SK-N-SH (cell line): ENCODE measurements around the gene GSTT2.

Experiments used
- EP300 ChIP-seq, 2 experiments: IDR thresholded peaks; 2 replicates each; pipeline versions ENCODE4 v1.4.0 to v1.6.1; 2012; ENCODE audit warnings: borderline replicate concordance in 1 of 2, low read depth in 1 of 2, low read length in 1 of 2
- EZH2phosphoT487 ChIP-seq: fragments of 200-600 bp; sonication (generic); IDR thresholded peaks from 2 replicates; pipeline ENCODE4 v1.6.1; 2017; ENCODE audit warnings: low read depth, mixed run types, mild to moderate bottlenecking, antibody characterized with exemption, moderate library complexity, borderline replicate concordance
- FOXM1 ChIP-seq: IDR thresholded peaks from 2 replicates; pipeline ENCODE4 v1.4.0; 2012; ENCODE audit warnings: low read depth, mild to moderate bottlenecking
- MEF2A ChIP-seq: IDR thresholded peaks from 2 replicates; pipeline ENCODE4 v1.4.0; 2012; ENCODE audit warnings: low read depth, borderline replicate concordance
- POLR2AphosphoS5 ChIP-seq: IDR thresholded peaks from 2 replicates; pipeline ENCODE4 v1.6.1; 2012; ENCODE audit warnings: low read depth, low read length
- RAD21 ChIP-seq: IDR thresholded peaks from 2 replicates; pipeline ENCODE4 v1.6.1; 2012; ENCODE audit warnings: mild to moderate bottlenecking, low read length
- TEAD4 ChIP-seq: IDR thresholded peaks from 2 replicates; pipeline ENCODE4 v1.4.0; 2012; ENCODE audit warnings: mild to moderate bottlenecking, borderline replicate concordance; ENCODE audit not compliant: insufficient read depth
- YY1 ChIP-seq: IDR thresholded peaks from 2 replicates; pipeline ENCODE4 v1.4.0; 2012; ENCODE audit warnings: low read depth, mild to moderate bottlenecking
- TF ChIP-seq, protein P1 (sequence below): fragments of 200-600 bp; sonication (generic); IDR thresholded peaks from 2 replicates; pipeline ENCODE4 v1.6.1; 2017; ENCODE audit warnings: antibody characterized with exemption, mild to moderate bottlenecking, moderate library complexity
- TF ChIP-seq, protein P2 (sequence below): IDR thresholded peaks from 2 replicates; pipeline ENCODE4 v1.4.0; 2012; ENCODE audit warnings: low read depth, borderline replicate concordance
- TF ChIP-seq, protein P3 (sequence below): IDR thresholded peaks from 2 replicates; pipeline ENCODE4 v1.4.0; 2012; ENCODE audit warnings: low read depth, borderline replicate concordance

DNA sequence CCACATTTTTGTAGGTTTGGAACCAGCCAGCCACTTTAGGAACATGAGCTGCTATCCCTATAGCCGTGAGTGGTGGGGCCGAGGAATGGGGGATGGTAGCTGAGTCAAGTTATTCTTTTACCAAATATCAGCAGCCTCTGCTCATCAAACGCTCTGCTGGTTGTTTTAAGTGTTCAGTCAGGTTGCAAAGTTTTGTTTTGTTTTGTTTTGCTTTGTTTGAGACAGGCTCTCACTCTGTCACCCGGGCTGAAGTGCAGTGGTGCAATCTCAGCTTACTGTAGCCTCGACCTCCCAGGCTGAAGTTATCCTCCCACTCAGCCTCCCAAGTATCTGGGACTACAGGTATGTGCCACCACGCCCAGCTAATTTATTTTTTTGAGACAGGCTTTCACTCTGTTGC is 45.5 kb downstream of the GSTT2 start:
- TF ChIP-seq FOXM1 (no peak), EZH2phosphoT487 (no peak), TEAD4 (no peak), MEF2A (no peak), YY1 (no peak), RAD21 (no peak), POLR2AphosphoS5 (no peak), EP300 (IDR thresholded peaks at IDR 0.05; ENCODE audit: borderline replicate concordance in 1 of 2, low read depth in 1 of 2, low read length in 1 of 2) (no peak)
- TF ChIP-seq, protein P1, sequence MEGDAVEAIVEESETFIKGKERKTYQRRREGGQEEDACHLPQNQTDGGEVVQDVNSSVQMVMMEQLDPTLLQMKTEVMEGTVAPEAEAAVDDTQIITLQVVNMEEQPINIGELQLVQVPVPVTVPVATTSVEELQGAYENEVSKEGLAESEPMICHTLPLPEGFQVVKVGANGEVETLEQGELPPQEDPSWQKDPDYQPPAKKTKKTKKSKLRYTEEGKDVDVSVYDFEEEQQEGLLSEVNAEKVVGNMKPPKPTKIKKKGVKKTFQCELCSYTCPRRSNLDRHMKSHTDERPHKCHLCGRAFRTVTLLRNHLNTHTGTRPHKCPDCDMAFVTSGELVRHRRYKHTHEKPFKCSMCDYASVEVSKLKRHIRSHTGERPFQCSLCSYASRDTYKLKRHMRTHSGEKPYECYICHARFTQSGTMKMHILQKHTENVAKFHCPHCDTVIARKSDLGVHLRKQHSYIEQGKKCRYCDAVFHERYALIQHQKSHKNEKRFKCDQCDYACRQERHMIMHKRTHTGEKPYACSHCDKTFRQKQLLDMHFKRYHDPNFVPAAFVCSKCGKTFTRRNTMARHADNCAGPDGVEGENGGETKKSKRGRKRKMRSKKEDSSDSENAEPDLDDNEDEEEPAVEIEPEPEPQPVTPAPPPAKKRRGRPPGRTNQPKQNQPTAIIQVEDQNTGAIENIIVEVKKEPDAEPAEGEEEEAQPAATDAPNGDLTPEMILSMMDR: no peak
- TF ChIP-seq, protein P2, sequence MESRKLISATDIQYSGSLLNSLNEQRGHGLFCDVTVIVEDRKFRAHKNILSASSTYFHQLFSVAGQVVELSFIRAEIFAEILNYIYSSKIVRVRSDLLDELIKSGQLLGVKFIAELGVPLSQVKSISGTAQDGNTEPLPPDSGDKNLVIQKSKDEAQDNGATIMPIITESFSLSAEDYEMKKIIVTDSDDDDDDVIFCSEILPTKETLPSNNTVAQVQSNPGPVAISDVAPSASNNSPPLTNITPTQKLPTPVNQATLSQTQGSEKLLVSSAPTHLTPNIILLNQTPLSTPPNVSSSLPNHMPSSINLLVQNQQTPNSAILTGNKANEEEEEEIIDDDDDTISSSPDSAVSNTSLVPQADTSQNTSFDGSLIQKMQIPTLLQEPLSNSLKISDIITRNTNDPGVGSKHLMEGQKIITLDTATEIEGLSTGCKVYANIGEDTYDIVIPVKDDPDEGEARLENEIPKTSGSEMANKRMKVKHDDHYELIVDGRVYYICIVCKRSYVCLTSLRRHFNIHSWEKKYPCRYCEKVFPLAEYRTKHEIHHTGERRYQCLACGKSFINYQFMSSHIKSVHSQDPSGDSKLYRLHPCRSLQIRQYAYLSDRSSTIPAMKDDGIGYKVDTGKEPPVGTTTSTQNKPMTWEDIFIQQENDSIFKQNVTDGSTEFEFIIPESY: no peak
- TF ChIP-seq, protein P3, sequence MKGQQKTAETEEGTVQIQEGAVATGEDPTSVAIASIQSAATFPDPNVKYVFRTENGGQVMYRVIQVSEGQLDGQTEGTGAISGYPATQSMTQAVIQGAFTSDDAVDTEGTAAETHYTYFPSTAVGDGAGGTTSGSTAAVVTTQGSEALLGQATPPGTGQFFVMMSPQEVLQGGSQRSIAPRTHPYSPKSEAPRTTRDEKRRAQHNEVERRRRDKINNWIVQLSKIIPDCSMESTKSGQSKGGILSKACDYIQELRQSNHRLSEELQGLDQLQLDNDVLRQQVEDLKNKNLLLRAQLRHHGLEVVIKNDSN: no peak
